Measurements from ENCODE around the gene IQCC.

- TF ChIP-seq, protein P1, sequence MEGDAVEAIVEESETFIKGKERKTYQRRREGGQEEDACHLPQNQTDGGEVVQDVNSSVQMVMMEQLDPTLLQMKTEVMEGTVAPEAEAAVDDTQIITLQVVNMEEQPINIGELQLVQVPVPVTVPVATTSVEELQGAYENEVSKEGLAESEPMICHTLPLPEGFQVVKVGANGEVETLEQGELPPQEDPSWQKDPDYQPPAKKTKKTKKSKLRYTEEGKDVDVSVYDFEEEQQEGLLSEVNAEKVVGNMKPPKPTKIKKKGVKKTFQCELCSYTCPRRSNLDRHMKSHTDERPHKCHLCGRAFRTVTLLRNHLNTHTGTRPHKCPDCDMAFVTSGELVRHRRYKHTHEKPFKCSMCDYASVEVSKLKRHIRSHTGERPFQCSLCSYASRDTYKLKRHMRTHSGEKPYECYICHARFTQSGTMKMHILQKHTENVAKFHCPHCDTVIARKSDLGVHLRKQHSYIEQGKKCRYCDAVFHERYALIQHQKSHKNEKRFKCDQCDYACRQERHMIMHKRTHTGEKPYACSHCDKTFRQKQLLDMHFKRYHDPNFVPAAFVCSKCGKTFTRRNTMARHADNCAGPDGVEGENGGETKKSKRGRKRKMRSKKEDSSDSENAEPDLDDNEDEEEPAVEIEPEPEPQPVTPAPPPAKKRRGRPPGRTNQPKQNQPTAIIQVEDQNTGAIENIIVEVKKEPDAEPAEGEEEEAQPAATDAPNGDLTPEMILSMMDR (IDR thresholded peaks at IDR 0.05) = no peak
- peak in 1 of 4 donors; percentile 43 for TF ChIP-seq POLR2A (IDR thresholded peaks at IDR 0.05)
Observed at GRCh38 chr1:32250893-32251716, 45.6 kb downstream of the IQCC start, which contains the start of gene LCK.
